GM12878 (cell line): Measurements from ENCODE around the gene TRIP11. TPM values are rescaled to one million over a fixed set of nuclear protein-coding genes. Genes with fewer than 3 reads are reported as not detected.

Experiments used
- ATAC-seq: fragments of 200-7000 bp; cut with Tn5 transposase; 3 replicates; pipeline ENCODE4 v1.9.1; 2020; ENCODE audit warnings: mild to moderate bottlenecking, moderate library complexity
- BruUV-seq: library from RNA; stranded (reverse); fragments of 400-500 nt; replicated peaks from 2 replicates; lab custom pipeline; 2021; lab: Mats Ljungman, UMichigan
- CTCF ChIA-PET: fragments of 300-600 bp; sonication (Branson Sonifier 250); formaldehyde crosslinking; extraction: SDS; loops from one replicate; lab custom pipeline; 2021; ENCODE audit warnings: inconsistent platforms; lab: Yijun Ruan, JAX
- POLR2A ChIA-PET: fragments of 350-600 bp; formaldehyde crosslinking; extraction: SDS; loops from one replicate; lab custom pipeline; 2021; ENCODE audit warnings: inconsistent platforms; lab: Charles Lee
- RAD21 ChIA-PET: fragments of 300-600 bp; sonication (Branson Sonifier 250); formaldehyde crosslinking; loops from one replicate; lab custom pipeline; 2023; ENCODE audit warnings: antibody characterized with exemption; ENCODE audit not compliant: unreplicated experiment; lab: Charles Lee
- SMC1A ChIA-PET: fragments of 300-600 bp; sonication (Branson Sonifier 250); formaldehyde crosslinking; loops from one replicate; lab custom pipeline; 2023; ENCODE audit not compliant: unreplicated experiment, uncharacterized antibody; lab: Charles Lee
- DNase-seq: peaks from one replicate; pipeline ENCODE4 v3.0.0-alpha.2; 2011; ENCODE audit warnings: low read depth, low spot score
- FAIRE-seq: peaks from 3 replicates; lab custom pipeline; 2011; peaks lifted over from hg19 to GRCh38; lab: Jason Lieb, UNC
- H2AFZ ChIP-seq: 2 replicates; pipeline ENCODE4 v1.6.0; 2011; ENCODE audit warnings: low read depth, low read length, control low read depth; ENCODE audit not compliant: control insufficient read depth
- H3K27ac ChIP-seq: 2 replicates; pipeline ENCODE4 v1.5.1; 2011; ENCODE audit warnings: control low read depth; ENCODE audit not compliant: control insufficient read depth, insufficient read depth
- H3K27me3 ChIP-seq, 2 experiments: replicated peaks in 1 of 2; 2 replicates each; pipeline versions ENCODE4 v1.6.0 to v1.6.1; 2011; ENCODE audit warnings: low read length in 1 of 2; ENCODE audit not compliant: control insufficient read depth in 2 of 2, insufficient read depth in 2 of 2
- H3K36me3 ChIP-seq, 2 experiments: 2 replicates each; pipeline ENCODE4 v1.5.1; 2011; ENCODE audit warnings: low read length in 1 of 2; ENCODE audit not compliant: control insufficient read depth in 2 of 2, insufficient read depth in 2 of 2
- H3K4me1 ChIP-seq: 2 replicates; pipeline ENCODE4 v1.6.1; 2011; ENCODE audit warnings: mild to moderate bottlenecking, low read length, moderate library complexity, mixed read lengths; ENCODE audit not compliant: control insufficient read depth, insufficient read depth
- H3K4me2 ChIP-seq: 2 replicates; pipeline ENCODE4 v1.6.0; 2011; ENCODE audit warnings: control low read depth; ENCODE audit not compliant: control insufficient read depth, insufficient read depth
- H3K4me3 ChIP-seq: fragments of 200-600 bp; sonication (generic); 2 replicates; pipeline ENCODE4 v1.5.1; 2016
- H3K79me2 ChIP-seq: 2 replicates; pipeline ENCODE4 v1.6.0; 2011; ENCODE audit warnings: low read length; ENCODE audit not compliant: control insufficient read depth, insufficient read depth
- H3K9ac ChIP-seq: 2 replicates; pipeline ENCODE4 v1.8.0; 2011; ENCODE audit warnings: low read length, control low read depth, mixed read lengths; ENCODE audit not compliant: control insufficient read depth, insufficient read depth
- H3K9me3 ChIP-seq: replicated peaks from 3 replicates; pipeline ENCODE4 v1.5.1; 2011; ENCODE audit warnings: mild to moderate bottlenecking, low read length; ENCODE audit not compliant: control insufficient read depth, insufficient read depth
- H4K20me1 ChIP-seq: 2 replicates; pipeline ENCODE4 v1.6.0; 2011; ENCODE audit not compliant: control insufficient read depth, insufficient read depth
- CEBPB ChIP-seq, 2 experiments: fragments of 150-350 bp in 1 of 2; IDR thresholded peaks; 2 replicates each; pipeline ENCODE4 v1.6.1; 2012 to 2014; ENCODE audit warnings: low read depth in 2 of 2, low read length in 2 of 2, borderline replicate concordance in 1 of 2, inconsistent platforms in 1 of 2
- ESRRA ChIP-seq: IDR thresholded peaks from 2 replicates; pipeline ENCODE4 v1.6.1; 2012; ENCODE audit warnings: mild to moderate bottlenecking, low read length, improper control_type of control experiment
- HDGF ChIP-seq: fragments of 450-650 bp; IDR thresholded peaks from 2 replicates; pipeline ENCODE4 v1.6.1; 2016; ENCODE audit warnings: antibody characterized with exemption
- HSF1 ChIP-seq: fragments of 150-350 bp; IDR thresholded peaks from 2 replicates; pipeline ENCODE4 v1.6.1; 2014; ENCODE audit warnings: mild to moderate bottlenecking, low read depth, low read length
- RCOR1 ChIP-seq: conservative IDR thresholded peaks from 2 replicates; pipeline ENCODE4 v1.6.1; 2012; ENCODE audit warnings: low read depth, low read length, improper control_type of control experiment
- SRF ChIP-seq, 2 experiments: IDR thresholded peaks; 2 replicates each; pipeline ENCODE4 v1.6.1; 2011; ENCODE audit warnings: low read depth in 2 of 2, low read length in 2 of 2, mild to moderate bottlenecking in 1 of 2, moderate library complexity in 1 of 2
- WGBS: methylation state at CpG from one replicate; pipeline ENCODE4 v1.1.6; 2016; ENCODE audit warnings: low lambda C conversion rate; ENCODE audit not compliant: insufficient replicate concordance, insufficient coverage; ENCODE audit errors: missing lambda C conversion rate; 5-methylcytosine and 5-hydroxymethylcytosine counted together
- in situ Hi-C: fragments of 300-500 bp; cut with MboI; formaldehyde crosslinking; loops from 9 replicates; pipeline ENCODE4 v1.14.3; 2018; ENCODE audit warnings: mixed read lengths
- intact Hi-C: fragments of 100-400 bp; cut with micrococcal nuclease; formaldehyde crosslinking; loops from one replicate; pipeline ENCODE4 v1.14.2; 2022; ENCODE audit not compliant: unreplicated experiment
- polyA plus RNA-seq, 11 experiments: library from polyadenylated mRNA; depleted of rRNA in 4 of 11; unstranded in 6 of 11; stranded (reverse) in 5 of 11; fragments of >200 nt; fragmentation: Nextera tagmentation in 4 of 11; fragmentation: Illumina TruSeq in 1 of 11; extraction: Ambion mirVana in 4 of 11; extraction: Trizol in 1 of 11; gene quantifications; 1 replicate in 1 of 11; 2 replicates in 10 of 11; pipeline versions ENCODE4 v1.2.1 to v1.2.3, GENCODE V29; 2011 to 2016; ENCODE audit warnings: inconsistent platforms in 2 of 11, missing spikeins in 2 of 11, low read depth in 1 of 11
- total RNA-seq, 4 experiments: library from RNA; depleted of rRNA in 3 of 4; stranded (reverse); fragments of >200 nt in 3 of 4; fragmentation: Illumina TruSeq in 1 of 4; extraction: Trizol in 1 of 4; gene quantifications; 2 replicates each; pipeline versions ENCODE4 v1.2.1 to v1.2.3, GENCODE V29; 2013 to 2021

The TRIP11 gene
- total and polyA plus RNA-seq, 10 of the 15 experiments (the other 5 are each of a cell fraction or from before 2014, with no cell fraction given) = 5.3 to 46.1 (median 19.9) TPM

GRCh38 chr14:92037989-92038388 lies 1.9 kb downstream of the TRIP11 start:
- SMC1A ChIA-PET = interaction anchor here (0.6 kb wide), 1 partner anchor 689 kb away, joined by 3 read pairs; no protein-coding TSS in a partner anchor
- Histone ChIP-seq H2AFZ (no peak overlapping the region), H3K79me2 (peaks cover 61% of the 10 kb centered on the region), H3K9ac (peak overlapping the region; percentile 33; the same call in 1 of the 2 replicates), H3K4me3 (peak overlapping the region; percentile 73), H3K27me3 (no peaks in the 10 kb centered on the region), H3K4me2 (peak overlapping the region; percentile 93), H4K20me1 (no peaks in the 10 kb centered on the region), H3K9me3 (no peaks in the 10 kb centered on the region; the same call in 2 of the 3 replicates), H3K4me1 (no peaks in the 10 kb centered on the region), H3K27ac (no peak overlapping the region), H3K36me3 (no peaks in the 10 kb centered on the region)
- 76% methylated on average over 3 of the region's 3 CpGs for WGBS
- CTCF ChIA-PET = interaction anchor here (1.1 to 1.3 kb wide), 2 partner anchors 41 to 68 kb away, joined by 3 to 5 read pairs; partner anchors contain the start of gene ATXN3
- intact Hi-C loops = no loop called here
- RAD21 ChIA-PET = no interaction called here
- POLR2A ChIA-PET = no interaction called here
- DNase-seq = no peak
- FAIRE-seq = no peak
- TF ChIP-seq CEBPB (IDR thresholded peaks at IDR 0.05; ENCODE audit: borderline replicate concordance in 1 of 2, low read depth in 2 of 2, low read length in 2 of 2) (no peak), RCOR1 (no peak), SRF (IDR thresholded peaks at IDR 0.05; ENCODE audit: low read depth in 2 of 2, low read length in 2 of 2) (no peak), HSF1 (no peak), ESRRA (no peak), HDGF (no peak)
- no peak for ATAC-seq
- in situ Hi-C loops = no loop called here
- no TSS peak for BruUV-seq
